ENCODE results near the gene COG3. TPM values are rescaled to one million over a fixed set of nuclear protein-coding genes. Genes with fewer than 3 reads are reported as not detected.
A peak's percentile ranks its signal among the peaks of the same experiment; 100 is the strongest.

The COG3 gene
- total RNA-seq, 2 donors from 2014 or later = 37.7 to 76.0 TPM

GRCh38 chr13:45464141-45464686, 525 bp upstream of the COG3 start:
- no peaks in the 10 kb centered on the region for H3K9me3 ChIP-seq
- H3K36me3 ChIP-seq = no peaks in the 10 kb centered on the region
- no peaks in the 10 kb centered on the region for H3K27me3 ChIP-seq (replicated peaks; ENCODE audit: insufficient read depth)
- peak overlapping the region; percentile 81 to 95 for H3K4me3 ChIP-seq
- 78% methylated on average over 9 of the region's 9 CpGs for WGBS
- peaks cover 13% of the 10 kb centered on the region for H3K4me1 ChIP-seq (replicated peaks)
- TF ChIP-seq POLR2A (IDR thresholded peaks at IDR 0.05) = no peak
- peak in 1 of 4 experiments; percentile 47 for TF ChIP-seq CTCF (IDR thresholded peaks at IDR 0.05)
- TF ChIP-seq POLR2AphosphoS5 (IDR thresholded peaks at IDR 0.05) = no peak
- no peak for DNase-seq (ENCODE audit: low spot score)
- intact Hi-C loops (cut with DNase I) = no loop called here
- peak overlapping the region; percentile 83 to 86 for H3K27ac ChIP-seq

GRCh38 chr13:45466359-45466758, 1.6 kb downstream of the COG3 start:
- Histone ChIP-seq H3K4me1 (replicated peaks) (peaks cover 13% of the 10 kb centered on the region), H3K4me3 (peak overlapping the region; percentile 81 to 95), H3K36me3 (no peaks in the 10 kb centered on the region), H3K27ac (peak overlapping the region in 1 of 2 donors; percentile 83), H3K27me3 (replicated peaks; ENCODE audit: insufficient read depth) (no peaks in the 10 kb centered on the region), H3K9me3 (no peaks in the 10 kb centered on the region)
- intact Hi-C loops (cut with DNase I) = no loop called here
- TF ChIP-seq POLR2AphosphoS5 (IDR thresholded peaks at IDR 0.05) = no peak
- no peak for TF ChIP-seq POLR2A (IDR thresholded peaks at IDR 0.05)
- TF ChIP-seq CTCF (IDR thresholded peaks at IDR 0.05) = no peak
- WGBS = 37% methylated on average over 4 of the region's 4 CpGs
- DNase-seq (ENCODE audit: low spot score) = no peak

DNA sequence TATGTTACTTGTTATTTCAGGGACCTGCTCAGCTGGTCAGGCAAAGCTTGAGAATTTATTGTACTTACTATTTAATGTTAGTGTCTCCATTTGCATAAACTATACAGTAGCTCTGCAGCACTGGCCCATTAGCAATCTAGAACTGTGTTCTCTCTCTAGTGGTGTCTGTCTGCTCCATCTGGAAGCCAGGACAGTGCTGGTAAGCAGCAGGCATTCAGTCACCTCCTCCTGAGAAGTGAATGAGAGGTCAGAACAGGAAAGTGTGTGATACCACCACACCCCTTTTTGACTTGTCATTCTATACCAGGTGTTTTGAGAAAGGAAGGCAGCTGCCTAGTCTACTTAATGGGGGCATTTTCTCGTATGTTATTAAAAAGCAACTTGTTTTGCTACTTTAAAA, 3.9 kb downstream of the COG3 start:
- no peak for TF ChIP-seq POLR2A (IDR thresholded peaks at IDR 0.05)
- peak; percentile 20 for TF ChIP-seq POLR2AphosphoS5 (IDR thresholded peaks at IDR 0.05)
- no peak for TF ChIP-seq CTCF (IDR thresholded peaks at IDR 0.05)
- H3K4me3 ChIP-seq = no peak overlapping the region
- peak; percentile 30 for DNase-seq (ENCODE audit: low spot score)
- H3K9me3 ChIP-seq = no peaks in the 10 kb centered on the region
- intact Hi-C loops (cut with DNase I) = no loop called here
- H3K27me3 ChIP-seq (replicated peaks; ENCODE audit: insufficient read depth) = no peaks in the 10 kb centered on the region
- peaks cover 13% of the 10 kb centered on the region for H3K4me1 ChIP-seq (replicated peaks)
- H3K27ac ChIP-seq = peak overlapping the region in 1 of 2 donors; percentile 36
- WGBS = 35% methylated on average over 1 of the region's 1 CpG
- H3K36me3 ChIP-seq = no peaks in the 10 kb centered on the region

GRCh38 chr13:45472171-45472705, 7.5 kb downstream of the COG3 start:
- Histone ChIP-seq H3K4me1 (replicated peaks) (peaks cover 9% of the 10 kb centered on the region), H3K27me3 (replicated peaks; ENCODE audit: insufficient read depth) (no peaks in the 10 kb centered on the region), H3K9me3 (no peaks in the 10 kb centered on the region), H3K36me3 (no peaks in the 10 kb centered on the region), H3K4me3 (no peak overlapping the region), H3K27ac (no peak overlapping the region)
- intact Hi-C loops (cut with DNase I) = no loop called here
- DNase-seq (ENCODE audit: low spot score) = no peak
- TF ChIP-seq POLR2AphosphoS5 (IDR thresholded peaks at IDR 0.05) (no peak), CTCF (IDR thresholded peaks at IDR 0.05) (no peak), POLR2A (IDR thresholded peaks at IDR 0.05) (no peak)

- Histone ChIP-seq H3K36me3 (no peaks in the 10 kb centered on the region), H3K27me3 (replicated peaks; ENCODE audit: insufficient read depth) (no peaks in the 10 kb centered on the region), H3K27ac (no peak overlapping the region), H3K4me1 (replicated peaks) (no peaks in the 10 kb centered on the region), H3K9me3 (no peaks in the 10 kb centered on the region), H3K4me3 (no peak overlapping the region)
- no peak for DNase-seq (ENCODE audit: low spot score)
- no peak for TF ChIP-seq POLR2AphosphoS5 (IDR thresholded peaks at IDR 0.05)
- TF ChIP-seq POLR2A (IDR thresholded peaks at IDR 0.05) = no peak
- no peak for TF ChIP-seq CTCF (IDR thresholded peaks at IDR 0.05)
- WGBS = 79% methylated on average over 2 of the region's 2 CpGs
- intact Hi-C loops (cut with DNase I) = no loop called here
Measured at GRCh38 chr13:45473627-45474026, 8.9 kb downstream of the COG3 start.
